ENCODE data around the gene CXCL1. TPM values are rescaled to one million over a fixed set of nuclear protein-coding genes. Genes with fewer than 3 reads are reported as not detected.

Gene CXCL1
- total and polyA plus RNA-seq, 9 donors, result 0.40 to 28.5 (median 1.5) TPM

DNA sequence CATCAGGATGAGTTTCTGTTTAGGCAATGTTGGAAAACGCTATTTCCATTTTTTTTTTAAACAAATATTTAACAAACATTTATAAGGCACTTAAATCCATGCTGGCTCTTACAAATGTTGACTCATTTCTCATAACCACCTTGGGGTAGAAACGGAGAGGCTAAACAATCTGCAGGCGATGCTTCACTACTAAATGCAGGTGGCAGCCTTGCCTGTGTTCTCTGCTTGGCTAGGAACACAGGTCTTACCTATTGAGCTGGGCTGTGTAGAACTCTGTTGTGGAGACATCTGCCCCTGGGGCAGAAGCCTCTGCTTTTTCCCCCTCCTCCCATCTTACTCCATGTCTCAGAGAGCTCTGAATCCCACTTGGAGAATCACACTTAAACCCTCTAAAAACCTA is 1.4 kb upstream of the CXCL1 start:
- Histone ChIP-seq H3K9me3 (no peaks in the 10 kb centered on the region), H3K4me1 (ENCODE audit: insufficient read depth) (peaks cover 4% of the 10 kb centered on the region), H3K36me3 (no peaks in the 10 kb centered on the region), H3K4me3 (no peak overlapping the region), H3K27me3 (no peaks in the 10 kb centered on the region), H3K27ac (no peak overlapping the region)
- intact Hi-C loops (cut with DNase I), result no loop called here
- no peak for TF ChIP-seq POLR2A (IDR thresholded peaks at IDR 0.05)
- no peak for TF ChIP-seq EP300 (IDR thresholded peaks at IDR 0.05)
- TF ChIP-seq, protein P1, sequence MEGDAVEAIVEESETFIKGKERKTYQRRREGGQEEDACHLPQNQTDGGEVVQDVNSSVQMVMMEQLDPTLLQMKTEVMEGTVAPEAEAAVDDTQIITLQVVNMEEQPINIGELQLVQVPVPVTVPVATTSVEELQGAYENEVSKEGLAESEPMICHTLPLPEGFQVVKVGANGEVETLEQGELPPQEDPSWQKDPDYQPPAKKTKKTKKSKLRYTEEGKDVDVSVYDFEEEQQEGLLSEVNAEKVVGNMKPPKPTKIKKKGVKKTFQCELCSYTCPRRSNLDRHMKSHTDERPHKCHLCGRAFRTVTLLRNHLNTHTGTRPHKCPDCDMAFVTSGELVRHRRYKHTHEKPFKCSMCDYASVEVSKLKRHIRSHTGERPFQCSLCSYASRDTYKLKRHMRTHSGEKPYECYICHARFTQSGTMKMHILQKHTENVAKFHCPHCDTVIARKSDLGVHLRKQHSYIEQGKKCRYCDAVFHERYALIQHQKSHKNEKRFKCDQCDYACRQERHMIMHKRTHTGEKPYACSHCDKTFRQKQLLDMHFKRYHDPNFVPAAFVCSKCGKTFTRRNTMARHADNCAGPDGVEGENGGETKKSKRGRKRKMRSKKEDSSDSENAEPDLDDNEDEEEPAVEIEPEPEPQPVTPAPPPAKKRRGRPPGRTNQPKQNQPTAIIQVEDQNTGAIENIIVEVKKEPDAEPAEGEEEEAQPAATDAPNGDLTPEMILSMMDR (IDR thresholded peaks at IDR 0.05), result no peak
- no peak for DNase-seq
- 81 to 91% (median 84%) methylated on average over 3 of the region's 3 CpGs for WGBS, 3 donors

DNA sequence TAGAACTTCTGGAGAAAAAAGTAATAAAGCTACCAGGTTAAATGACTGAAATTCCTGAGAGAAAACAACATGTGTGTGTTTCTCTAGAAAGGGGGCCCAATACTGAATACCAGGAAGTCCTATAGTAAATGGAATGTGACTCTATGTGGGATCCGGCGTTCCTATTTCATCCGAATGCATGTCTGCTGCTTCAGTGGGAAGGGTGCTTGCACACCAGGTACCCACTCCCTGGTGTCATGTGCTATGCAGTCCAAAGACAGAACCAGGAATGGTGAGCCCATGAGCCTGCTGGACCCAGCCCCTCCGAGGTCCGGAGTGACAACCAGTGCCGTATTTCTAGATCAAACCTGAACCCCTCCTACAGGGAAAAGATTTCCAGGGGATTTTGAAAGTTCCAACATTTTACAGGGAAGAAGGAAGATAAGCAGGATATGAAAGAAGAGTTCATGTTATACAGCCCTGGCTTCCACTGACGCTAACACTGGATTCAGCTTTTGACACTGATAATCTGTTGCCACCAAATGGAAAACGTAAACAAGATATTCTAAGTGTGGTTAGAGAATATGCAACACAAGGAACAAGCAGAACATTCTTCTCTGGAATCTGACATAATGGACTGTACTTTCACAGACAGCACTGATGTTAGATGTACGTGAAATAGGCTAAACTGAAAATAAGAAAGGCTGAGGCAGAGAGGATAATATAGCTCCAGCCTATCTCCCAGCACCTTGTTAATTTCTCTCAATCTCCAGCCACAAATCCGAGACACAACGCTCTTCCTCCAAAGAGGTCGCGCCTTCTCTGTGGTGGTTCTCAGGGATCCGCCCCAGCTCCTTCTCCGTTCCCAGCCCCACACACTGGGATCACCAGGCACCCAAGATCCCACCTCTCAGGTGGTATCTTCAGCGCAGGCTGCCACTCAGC is 725 bp upstream of the CXCL1 start:
- intact Hi-C loops (cut with DNase I), result no loop called here
- Histone ChIP-seq H3K9me3 (no peaks in the 10 kb centered on the region), H3K4me1 (ENCODE audit: insufficient read depth) (peaks cover 4% of the 10 kb centered on the region), H3K36me3 (no peaks in the 10 kb centered on the region), H3K4me3 (peak overlapping the region; percentile 43), H3K27ac (no peak overlapping the region), H3K27me3 (no peaks in the 10 kb centered on the region)
- TF ChIP-seq, protein P1 (IDR thresholded peaks at IDR 0.05), result no peak
- TF ChIP-seq POLR2A (IDR thresholded peaks at IDR 0.05), result no peak
- no peak for TF ChIP-seq EP300 (IDR thresholded peaks at IDR 0.05)
- 24 to 29% (median 27%) methylated on average over 16 of the region's 16 CpGs for whole genome bisulfite sequencing, 3 donors
- no peak for DNase-seq

DNA sequence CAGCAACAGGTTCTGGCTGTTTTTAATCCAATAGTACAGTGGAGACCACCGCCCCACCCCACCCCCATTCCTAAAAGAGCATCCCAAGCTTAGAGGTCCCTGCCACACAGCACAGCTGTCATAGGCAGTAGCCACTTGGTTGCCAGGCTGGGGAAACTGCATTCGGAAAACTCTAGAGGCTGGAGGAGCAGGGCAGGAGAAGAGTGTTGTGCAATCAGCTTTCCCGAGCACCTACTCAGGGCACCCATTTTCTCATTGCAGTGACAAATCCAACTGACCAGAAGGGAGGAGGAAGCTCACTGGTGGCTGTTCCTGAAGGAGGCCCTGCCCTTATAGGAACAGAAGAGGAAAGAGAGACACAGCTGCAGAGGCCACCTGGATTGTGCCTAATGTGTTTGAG is 1.1 kb downstream of the CXCL1 start:
- Histone ChIP-seq H3K27me3 (no peaks in the 10 kb centered on the region), H3K36me3 (no peaks in the 10 kb centered on the region), H3K27ac (no peak overlapping the region), H3K9me3 (no peaks in the 10 kb centered on the region), H3K4me1 (ENCODE audit: insufficient read depth) (peaks cover 4% of the 10 kb centered on the region), H3K4me3 (no peak overlapping the region)
- WGBS, 3 donors, result 83 to 90% (median 87%) methylated on average over 3 of the region's 3 CpGs
- no peak for DNase-seq
- TF ChIP-seq, protein P1 (IDR thresholded peaks at IDR 0.05), result no peak
- TF ChIP-seq POLR2A (IDR thresholded peaks at IDR 0.05) (no peak), EP300 (IDR thresholded peaks at IDR 0.05) (no peak)
- intact Hi-C loops (cut with DNase I), result no loop called here

DNA sequence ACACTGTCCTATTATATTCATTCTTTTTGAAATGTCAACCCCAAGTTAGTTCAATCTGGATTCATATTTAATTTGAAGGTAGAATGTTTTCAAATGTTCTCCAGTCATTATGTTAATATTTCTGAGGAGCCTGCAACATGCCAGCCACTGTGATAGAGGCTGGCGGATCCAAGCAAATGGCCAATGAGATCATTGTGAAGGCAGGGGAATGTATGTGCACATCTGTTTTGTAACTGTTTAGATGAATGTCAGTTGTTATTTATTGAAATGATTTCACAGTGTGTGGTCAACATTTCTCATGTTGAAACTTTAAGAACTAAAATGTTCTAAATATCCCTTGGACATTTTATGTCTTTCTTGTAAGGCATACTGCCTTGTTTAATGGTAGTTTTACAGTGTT is 1.6 kb downstream of the CXCL1 start:
- TF ChIP-seq, protein P1 (IDR thresholded peaks at IDR 0.05), result no peak
- TF ChIP-seq POLR2A (IDR thresholded peaks at IDR 0.05), result no peak
- no peak for TF ChIP-seq EP300 (IDR thresholded peaks at IDR 0.05)
- no peak for DNase-seq
- H3K27ac ChIP-seq, result no peak overlapping the region
- peaks cover 4% of the 10 kb centered on the region for H3K4me1 ChIP-seq (ENCODE audit: insufficient read depth)
- intact Hi-C loops (cut with DNase I), result no loop called here
- 89 to 100% (median 98%) methylated on average over 1 of the region's 1 CpG for WGBS, 3 donors
- H3K9me3 ChIP-seq, result no peaks in the 10 kb centered on the region
- H3K4me3 ChIP-seq, result no peak overlapping the region
- H3K36me3 ChIP-seq, result no peaks in the 10 kb centered on the region
- no peaks in the 10 kb centered on the region for H3K27me3 ChIP-seq

Data from ovary (tissue), 9 donors.